BE2C (cell line): ENCODE results near the gene TNFAIP6.
"Not testable (repeated sequence)": the region's sequence is repeated elsewhere in the genome, so short reads cannot be mapped to it uniquely, and the experiment has no call there.

Experiments used
- DNase-seq: peaks from one replicate; pipeline ENCODE4 v3.0.0-alpha.2; 2020
- H3K27me3 ChIP-seq: fragments of 250-450 bp; sonication (Bioruptor Pico); 2 replicates; pipeline ENCODE4 v1.5.1; 2020; ENCODE audit warnings: mild to moderate bottlenecking
- H3K36me3 ChIP-seq: fragments of 250-450 bp; sonication (Bioruptor Pico); 2 replicates; pipeline ENCODE4 v1.5.1; 2020; ENCODE audit warnings: mild to moderate bottlenecking
- H3K4me1 ChIP-seq: fragments of 250-450 bp; sonication (Bioruptor Pico); 2 replicates; pipeline ENCODE4 v1.5.1; 2020
- H3K4me3 ChIP-seq: 2 replicates; pipeline ENCODE4 v1.5.1; 2011; ENCODE audit warnings: low read depth, low read length
- H3K9me3 ChIP-seq: fragments of 250-450 bp; sonication (Bioruptor Pico); 2 replicates; pipeline ENCODE4 v1.5.1; 2020
- CTCF ChIP-seq: IDR thresholded peaks from 2 replicates; pipeline ENCODE4 v1.5.1; 2012; ENCODE audit warnings: mild to moderate bottlenecking, low read depth, low read length

Gene TNFAIP6

GRCh38 chr2:151333083-151333482 lies 24.3 kb upstream of the TNFAIP6 start:
- no peak for DNase-seq
- no peaks in the 10 kb centered on the region for H3K9me3 ChIP-seq
- no peak for TF ChIP-seq CTCF
- H3K4me1 ChIP-seq, result no peaks in the 10 kb centered on the region
- H3K36me3 ChIP-seq, result no peaks in the 10 kb centered on the region
- no peaks in the 10 kb centered on the region for H3K27me3 ChIP-seq
- H3K4me3 ChIP-seq, result no peak overlapping the region

GRCh38 chr2:151334082-151334815 lies 23.1 kb upstream of the TNFAIP6 start:
- no peak for DNase-seq
- no peak overlapping the region for H3K4me3 ChIP-seq
- no peak for TF ChIP-seq CTCF
- no peaks in the 10 kb centered on the region for H3K4me1 ChIP-seq
- H3K9me3 ChIP-seq, result no peaks in the 10 kb centered on the region
- no peaks in the 10 kb centered on the region for H3K27me3 ChIP-seq
- no peaks in the 10 kb centered on the region for H3K36me3 ChIP-seq

- Histone ChIP-seq H3K4me1 (no peaks in the 10 kb centered on the region), H3K4me3 (no peak overlapping the region), H3K9me3 (no peaks in the 10 kb centered on the region), H3K27me3 (no peaks in the 10 kb centered on the region), H3K36me3 (no peaks in the 10 kb centered on the region)
- TF ChIP-seq CTCF, result no peak
- peak; percentile 11 for DNase-seq
These were observed 20.5 kb upstream of the TNFAIP6 start for GRCh38 chr2:151336863-151337371.

- no peak for TF ChIP-seq CTCF
- Histone ChIP-seq H3K4me1 (no peaks in the 10 kb centered on the region), H3K36me3 (no peaks in the 10 kb centered on the region), H3K27me3 (no peaks in the 10 kb centered on the region), H3K4me3 (no peak overlapping the region), H3K9me3 (no peaks in the 10 kb centered on the region)
- no peak for DNase-seq
These were observed 19.7 kb upstream of the TNFAIP6 start for GRCh38 chr2:151337643-151338042.

- TF ChIP-seq CTCF, result no peak
- Histone ChIP-seq H3K36me3 (no peaks in the 10 kb centered on the region), H3K4me3 (no peak overlapping the region), H3K9me3 (no peaks in the 10 kb centered on the region), H3K4me1 (no peaks in the 10 kb centered on the region), H3K27me3 (no peaks in the 10 kb centered on the region)
- DNase-seq, result no peak
These were observed 19.3 kb upstream of the TNFAIP6 start for GRCh38 chr2:151338115-151338514.

- no peak for TF ChIP-seq CTCF
- DNase-seq, result no peak
- no peaks in the 10 kb centered on the region for H3K9me3 ChIP-seq
- no peaks in the 10 kb centered on the region for H3K36me3 ChIP-seq
- no peaks in the 10 kb centered on the region for H3K4me1 ChIP-seq
- H3K27me3 ChIP-seq, result no peaks in the 10 kb centered on the region
- H3K4me3 ChIP-seq, result no peak overlapping the region
These were observed 14.3 kb upstream of the TNFAIP6 start for GRCh38 chr2:151343073-151343472.

- not testable (repeated sequence) for DNase-seq, H3K4me3 ChIP-seq, H3K27me3 ChIP-seq, H3K36me3 ChIP-seq, H3K4me1 ChIP-seq, H3K9me3 ChIP-seq
These were observed 13.2 kb upstream of the TNFAIP6 start for GRCh38 chr2:151344191-151344590.
